ENCODE data around the gene AGBL4.

The AGBL4 gene

GRCh38 chr1:49171941-49172593 lies 851.7 kb downstream of the AGBL4 start:
- DNase-seq: no peak

- DNase-seq: no peak
Measured at GRCh38 chr1:49166031-49166430, 857.7 kb downstream of the AGBL4 start.

GRCh38 chr1:49163031-49163430 lies 860.7 kb downstream of the AGBL4 start:
- DNase-seq: no peak

- no peak for DNase-seq
Measured at GRCh38 chr1:49160677-49161076, 863.1 kb downstream of the AGBL4 start.

GRCh38 chr1:49136738-49137251 lies 887.0 kb downstream of the AGBL4 start:
- DNase-seq: no peak

GRCh38 chr1:49125746-49126145 lies 898.0 kb downstream of the AGBL4 start:
- no peak for DNase-seq

GRCh38 chr1:49111931-49112330 lies 911.8 kb downstream of the AGBL4 start:
- no peak for DNase-seq

- no peak for DNase-seq
Measured at GRCh38 chr1:49106445-49106844, 917.3 kb downstream of the AGBL4 start.

GRCh38 chr1:49104575-49104974 lies 919.2 kb downstream of the AGBL4 start:
- DNase-seq: peak; percentile 4

GRCh38 chr1:49102752-49103151 lies 921.0 kb downstream of the AGBL4 start:
- DNase-seq: no peak

- DNase-seq: no peak
Measured at GRCh38 chr1:49098866-49099265, 924.9 kb downstream of the AGBL4 start.

- DNase-seq: no peak
Measured at GRCh38 chr1:49086327-49086726, 937.4 kb downstream of the AGBL4 start.

GRCh38 chr1:49085079-49085478 lies 938.7 kb downstream of the AGBL4 start:
- no peak for DNase-seq

GRCh38 chr1:49060766-49061165 lies 963.0 kb downstream of the AGBL4 start:
- DNase-seq: no peak

- DNase-seq: no peak
Measured at GRCh38 chr1:49059087-49059486, 964.7 kb downstream of the AGBL4 start.

GRCh38 chr1:49052102-49052501 lies 971.7 kb downstream of the AGBL4 start:
- no peak for DNase-seq

GRCh38 chr1:49051647-49052046 lies 972.1 kb downstream of the AGBL4 start:
- no peak for DNase-seq

GRCh38 chr1:49050041-49050440 lies 973.7 kb downstream of the AGBL4 start:
- no peak for DNase-seq

- no peak for DNase-seq
Measured at GRCh38 chr1:49048188-49048587, 975.6 kb downstream of the AGBL4 start.

- DNase-seq: no peak
Measured at GRCh38 chr1:49046305-49046704, 977.4 kb downstream of the AGBL4 start.

- no peak for DNase-seq
Measured at GRCh38 chr1:49045371-49045770, 978.4 kb downstream of the AGBL4 start.

- DNase-seq: no peak
Measured at GRCh38 chr1:49036700-49037099, 987.1 kb downstream of the AGBL4 start.

GRCh38 chr1:49028396-49028795 lies 995.4 kb downstream of the AGBL4 start:
- no peak for DNase-seq

GRCh38 chr1:49026230-49026811 lies 997.4 kb downstream of the AGBL4 start:
- no peak for DNase-seq

All from NCI-H1092 treated with DMSO at 0.1 percent for 48 hours (cell line).